HG03460 (cell line): ENCODE measurements around the gene CENPL.
"Not testable (repeated sequence)": the region's sequence is repeated elsewhere in the genome, so short reads cannot be mapped to it uniquely, and the experiment has no call there.

Source experiments
- ATAC-seq: cut with Tn5 transposase; IDR thresholded peaks from one replicate; pipeline ENCODE4 v1.9.1; 2021; ENCODE audit not compliant: unreplicated experiment

CENPL gene

GRCh38 chr1:173824315-173825081, at the start of gene CENPL, which contains the start of gene DARS2:
TSS of gene CENPL (minus strand) at chr1:173824883. CDS start at chr1:173811299, 13,584 bp downstream.
TSS of gene DARS2 (plus strand) at chr1:173824673. CDS start at chr1:173825230, 557 bp downstream.
- peak; percentile 78 for ATAC-seq

GRCh38 chr1:173871500-173871899, 46.8 kb upstream of the CENPL start:
- ATAC-seq, result no peak

GRCh38 chr1:173871091-173871490, 46.4 kb upstream of the CENPL start:
- ATAC-seq, result no peak

- ATAC-seq, result peak; percentile 32
These were observed 45.8 kb upstream of the CENPL start for GRCh38 chr1:173870252-173871075.

- no peak for ATAC-seq
These were observed 44.3 kb upstream of the CENPL start for GRCh38 chr1:173869021-173869359.

GRCh38 chr1:173868266-173869020, 43.8 kb upstream of the CENPL start, which contains the start of gene ZBTB37:
TSS of gene ZBTB37 (plus strand) at chr1:173868380. CDS start at chr1:173870226, 1,846 bp downstream.
- ATAC-seq, result peak; percentile 61

GRCh38 chr1:173867753-173868265, 43.1 kb upstream of the CENPL start, which contains the start of gene GAS5:
TSS of gene GAS5 (minus strand) at chr1:173867989.
- ATAC-seq, result peak; percentile 62

- ATAC-seq, result no peak
These were observed 42.6 kb upstream of the CENPL start for GRCh38 chr1:173867141-173867752.

- ATAC-seq, result no peak
These were observed 41.9 kb upstream of the CENPL start for GRCh38 chr1:173866413-173867115.

GRCh38 chr1:173865468-173866164, 40.9 kb upstream of the CENPL start:
- no peak for ATAC-seq

- no peak for ATAC-seq
These were observed 39.6 kb upstream of the CENPL start for GRCh38 chr1:173864179-173864867.

- no peak for ATAC-seq
These were observed 38.8 kb upstream of the CENPL start for GRCh38 chr1:173863224-173864161.

GRCh38 chr1:173862769-173863223, 38.1 kb upstream of the CENPL start:
- ATAC-seq, result no peak

- not testable (repeated sequence) for ATAC-seq
These were observed 37.6 kb upstream of the CENPL start for GRCh38 chr1:173862146-173862768.

GRCh38 chr1:173861731-173862145, 37.1 kb upstream of the CENPL start:
- no peak for ATAC-seq

GRCh38 chr1:173860065-173860464, 35.4 kb upstream of the CENPL start:
- ATAC-seq, result no peak

- not testable (repeated sequence) for ATAC-seq
These were observed 34.9 kb upstream of the CENPL start for GRCh38 chr1:173859547-173859946.
